ENCODE results near the gene STIP1.

Gene STIP1

DNA sequence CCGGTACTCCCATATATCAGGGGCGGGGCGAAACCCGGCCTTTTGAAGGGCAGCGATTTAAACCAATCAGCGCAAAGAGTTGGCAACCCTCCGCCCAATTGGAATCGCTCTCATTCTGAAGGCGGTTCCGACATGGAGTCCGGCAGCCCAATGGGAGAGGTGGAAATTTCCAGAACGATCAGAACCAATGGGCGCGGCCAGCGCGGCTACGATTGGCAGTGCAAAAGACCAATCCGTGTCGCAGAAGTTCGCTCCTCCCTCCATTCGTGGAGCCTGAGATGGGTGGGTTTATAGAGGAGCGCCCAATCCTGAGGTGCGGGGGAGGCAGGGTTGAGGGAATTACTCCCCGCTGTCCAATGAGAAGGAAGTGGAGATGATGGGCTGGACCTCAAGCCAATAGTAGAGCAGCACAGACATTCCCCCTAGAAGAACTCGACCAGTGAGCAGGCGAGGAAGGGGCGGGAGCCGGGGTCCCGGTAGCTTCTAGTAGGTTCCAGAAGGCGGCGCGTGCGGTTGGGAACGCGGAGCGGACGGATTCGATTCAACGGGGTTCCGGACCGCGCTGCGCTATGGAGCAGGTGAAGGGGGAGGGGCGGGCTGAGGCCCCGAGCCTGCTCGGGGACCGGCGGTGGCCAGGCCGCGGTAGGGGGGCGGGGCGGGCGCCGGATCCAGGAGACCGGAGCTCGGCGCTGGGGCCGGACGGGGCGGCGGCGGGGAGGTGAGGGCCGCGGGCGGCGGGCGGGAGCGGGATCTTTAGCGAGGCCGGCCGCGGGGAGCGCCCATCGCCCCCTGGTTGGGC, at the start of gene STIP1:
Gene STIP1, plus strand, starts transcription at position 479 of the 799 bp plus-strand sequence. Its CDS starts 91 bp downstream, at position 570.
- peak; percentile 96 to 97 for DNase-seq (ENCODE audit: low read depth in 2 of 2)

DNA sequence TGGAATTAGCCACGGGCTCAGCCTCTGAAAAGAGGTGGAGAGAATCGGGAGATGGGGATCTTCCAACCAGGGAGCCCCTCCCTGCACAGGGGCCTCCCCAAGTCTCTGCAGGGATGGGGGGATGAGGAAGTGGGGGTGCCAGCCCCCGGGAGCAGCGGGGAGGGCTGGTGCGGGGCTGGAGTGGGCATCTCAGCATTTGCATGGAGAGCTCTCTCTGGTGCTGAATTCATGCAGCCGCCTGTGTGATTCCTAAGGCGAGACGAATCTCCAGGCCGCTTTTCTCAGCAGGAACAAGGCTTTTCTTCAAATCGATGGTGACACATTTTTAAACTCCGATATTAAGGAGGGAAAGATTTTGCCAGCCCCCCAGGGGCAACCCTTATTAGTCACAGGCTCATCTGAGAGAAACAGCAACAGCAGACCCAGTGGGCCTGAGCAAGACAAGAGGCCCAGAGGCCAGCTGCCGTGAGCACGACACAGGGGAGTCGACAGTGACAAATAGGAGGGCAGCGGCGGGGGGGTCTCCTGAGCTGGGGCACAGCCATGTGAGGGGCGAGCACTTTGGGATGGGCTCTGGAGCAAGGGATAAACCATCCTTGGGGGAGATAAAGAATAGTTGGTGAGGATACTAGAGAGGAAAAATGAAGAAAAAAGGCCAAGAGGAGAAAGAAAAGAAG, 49.1 kb upstream of the STIP1 start:
- no peak for DNase-seq (ENCODE audit: low read depth in 2 of 2)

DNA sequence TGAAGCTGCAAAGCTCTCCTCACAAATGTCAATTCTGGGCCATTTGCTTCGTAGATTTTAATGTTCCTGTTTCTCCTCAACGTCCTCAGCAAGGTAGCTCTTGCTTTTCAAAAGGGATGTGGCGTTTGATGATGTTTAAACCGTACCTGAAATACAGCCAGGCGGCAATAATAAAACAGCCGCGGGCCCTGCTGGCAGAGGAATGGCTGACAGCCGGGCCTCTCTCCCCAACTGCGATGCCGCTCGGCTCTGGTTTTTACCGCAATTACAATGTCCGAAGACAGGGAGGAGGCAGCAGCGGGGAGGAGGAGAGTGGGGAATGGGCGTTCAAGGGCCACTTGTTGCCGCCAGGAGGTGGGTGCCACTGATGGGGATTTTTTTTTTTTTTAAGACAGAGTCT, 47.6 kb upstream of the STIP1 start:
- no peak for DNase-seq (ENCODE audit: low read depth in 2 of 2)

DNA sequence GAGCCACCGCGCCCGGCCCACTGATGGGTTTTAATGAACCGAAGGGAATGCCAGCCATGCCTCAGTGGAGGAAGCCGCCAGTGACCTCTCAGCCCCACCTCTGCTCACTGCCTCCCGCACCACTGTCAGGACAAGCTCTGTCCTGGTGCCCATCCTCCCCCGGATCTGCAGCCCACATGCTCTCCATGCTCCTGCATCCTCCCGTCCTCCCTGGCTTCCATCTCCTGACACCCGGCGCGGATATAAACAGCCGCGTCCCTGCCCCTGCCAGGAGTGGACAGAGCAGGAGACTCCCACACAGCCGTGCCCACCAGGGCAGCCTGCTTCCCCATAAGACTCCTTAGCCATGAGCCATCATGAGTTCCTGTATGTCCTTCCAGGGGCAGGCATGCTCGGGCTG, 46.9 kb upstream of the STIP1 start:
- DNase-seq (ENCODE audit: low read depth in 2 of 2): no peak

DNA sequence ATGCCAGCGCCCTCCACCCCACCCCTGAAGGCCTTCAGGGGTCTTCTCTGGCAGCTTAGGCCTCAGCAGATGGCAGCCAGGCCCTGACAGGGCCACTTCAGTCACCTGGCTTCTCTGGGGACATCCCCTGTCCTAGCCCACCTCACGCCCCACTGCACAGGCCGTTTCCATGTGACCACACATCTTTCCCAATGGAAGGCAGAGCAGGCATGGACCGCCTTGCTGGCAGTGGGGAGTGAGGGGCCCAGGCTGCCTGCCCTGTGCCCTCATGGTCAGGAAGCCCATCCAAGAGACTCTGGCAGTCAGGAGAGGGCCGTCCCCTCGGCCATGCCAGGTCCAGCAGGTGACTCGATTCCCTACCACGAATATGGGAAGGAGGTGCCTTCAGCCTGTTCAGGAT, 45.9 kb upstream of the STIP1 start:
- no peak for DNase-seq (ENCODE audit: low read depth in 2 of 2)

DNA sequence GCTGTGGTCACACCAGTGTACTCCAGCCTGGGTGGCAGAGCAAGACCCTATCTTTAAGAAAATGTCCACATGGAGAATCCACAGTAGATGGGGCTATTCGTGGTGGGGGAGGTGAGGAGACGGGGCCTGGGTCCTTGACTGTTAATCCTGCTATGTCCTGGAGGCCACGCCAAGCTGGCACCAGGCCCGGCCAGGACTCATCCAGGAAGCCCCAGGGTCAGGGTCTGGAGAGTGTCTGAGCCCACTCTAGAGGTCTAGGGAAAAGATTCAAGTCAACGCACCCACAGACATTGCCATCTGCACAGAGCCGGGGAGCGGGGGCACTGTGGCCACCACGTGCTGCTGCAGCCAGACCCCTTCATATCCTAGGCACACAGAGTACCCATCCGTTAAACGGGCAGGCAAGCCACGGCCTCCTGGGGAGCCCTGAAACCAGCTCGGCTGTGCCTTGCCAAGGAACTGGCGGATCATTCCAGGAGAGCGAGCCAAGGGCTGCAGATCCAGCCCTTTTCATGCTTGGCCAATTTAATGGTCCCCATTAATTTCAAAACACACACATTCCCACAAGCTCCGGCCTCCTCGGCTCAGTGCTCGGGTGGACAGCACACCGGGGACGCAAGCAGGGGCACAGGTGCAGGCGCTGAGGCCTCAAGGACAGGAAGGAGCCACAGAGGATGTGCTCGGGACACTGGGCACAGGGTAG, 44.7 kb upstream of the STIP1 start:
- no peak for DNase-seq (ENCODE audit: low read depth in 2 of 2)

DNA sequence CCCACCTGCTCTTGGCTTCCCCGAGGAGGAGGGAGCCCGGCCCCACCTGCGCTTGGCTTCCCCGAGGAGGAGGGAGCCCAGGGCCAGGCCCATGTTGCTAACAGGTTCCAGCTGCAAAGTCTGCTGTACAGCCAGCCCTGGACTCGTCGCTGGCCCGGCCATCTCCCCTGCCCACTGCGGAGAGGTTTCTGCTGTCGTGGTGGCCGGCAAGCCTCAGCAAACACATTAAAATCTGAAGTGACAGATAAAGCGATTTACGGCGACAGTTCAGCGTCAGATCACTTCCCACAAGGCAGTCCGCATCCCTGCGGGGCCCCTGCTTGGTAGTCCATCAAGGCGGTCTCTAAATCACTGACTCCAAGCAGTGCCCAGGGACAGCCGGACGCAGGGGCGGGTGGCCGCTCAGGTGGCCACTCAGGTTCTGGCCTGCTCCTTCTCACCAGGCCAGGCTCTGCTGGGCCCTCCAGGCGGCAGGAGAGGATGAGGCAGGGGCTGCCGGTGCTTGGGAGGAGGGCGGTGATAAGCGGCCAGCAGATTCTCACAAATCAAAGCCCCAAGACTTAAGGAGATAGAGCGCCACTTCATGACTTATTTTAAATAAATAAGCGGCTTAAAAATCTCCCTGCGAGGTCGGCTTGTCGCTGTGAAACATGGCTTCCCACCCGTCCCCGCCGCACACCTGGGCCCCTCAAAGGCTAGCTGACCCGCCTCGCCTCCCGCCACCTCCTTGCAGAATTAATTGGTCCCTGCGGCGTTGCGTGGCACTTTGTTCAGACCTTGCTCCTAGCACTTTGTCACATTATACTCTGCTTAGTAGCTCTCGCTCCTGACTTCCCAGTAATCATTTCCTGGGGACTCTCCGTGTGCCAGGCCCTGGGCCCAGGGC, 41.1 kb upstream of the STIP1 start:
- DNase-seq (ENCODE audit: low read depth in 2 of 2): no peak

DNA sequence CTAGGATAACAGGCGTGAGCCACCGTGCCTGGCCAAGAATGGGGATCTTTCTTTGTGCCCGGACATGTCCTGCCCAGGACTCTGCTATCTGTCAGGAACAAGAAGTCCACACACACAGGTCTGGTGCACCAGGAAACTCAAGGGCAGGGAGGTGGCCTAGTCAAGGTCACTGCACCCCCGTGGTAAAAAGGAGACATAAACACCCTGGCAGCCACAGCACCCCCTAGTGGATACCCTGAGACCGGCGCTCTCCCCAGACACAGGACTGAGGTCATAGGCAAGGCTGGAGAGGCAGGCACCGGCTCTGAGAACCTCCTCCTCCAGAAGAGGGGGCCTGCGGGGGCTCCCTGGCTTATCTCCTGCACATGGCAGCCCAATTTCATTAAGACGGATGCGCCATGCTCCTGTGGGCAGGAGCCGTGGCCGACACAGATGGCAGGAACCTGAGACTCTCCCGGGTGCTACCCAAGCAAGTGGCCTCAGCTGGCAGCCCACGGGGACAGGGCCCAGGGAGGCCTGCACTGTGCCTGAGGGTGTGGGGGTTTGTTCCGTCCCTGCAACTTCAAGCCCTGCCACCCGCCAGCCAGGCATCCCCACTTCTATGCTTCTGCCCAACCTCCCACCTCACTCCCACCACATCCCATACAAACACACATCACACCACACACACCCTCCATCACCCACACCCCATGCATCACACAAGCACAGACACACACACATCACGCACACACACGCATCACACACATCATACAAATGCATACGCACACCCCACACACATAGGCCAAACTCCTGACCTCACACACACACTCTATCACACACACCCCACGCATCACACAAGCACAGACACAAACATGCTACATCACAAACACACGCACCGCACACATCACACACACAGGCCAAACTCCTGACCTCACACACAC, 39.7 kb upstream of the STIP1 start:
- DNase-seq (ENCODE audit: low read depth in 2 of 2): peak in 1 of 2 donors; percentile 40

DNA sequence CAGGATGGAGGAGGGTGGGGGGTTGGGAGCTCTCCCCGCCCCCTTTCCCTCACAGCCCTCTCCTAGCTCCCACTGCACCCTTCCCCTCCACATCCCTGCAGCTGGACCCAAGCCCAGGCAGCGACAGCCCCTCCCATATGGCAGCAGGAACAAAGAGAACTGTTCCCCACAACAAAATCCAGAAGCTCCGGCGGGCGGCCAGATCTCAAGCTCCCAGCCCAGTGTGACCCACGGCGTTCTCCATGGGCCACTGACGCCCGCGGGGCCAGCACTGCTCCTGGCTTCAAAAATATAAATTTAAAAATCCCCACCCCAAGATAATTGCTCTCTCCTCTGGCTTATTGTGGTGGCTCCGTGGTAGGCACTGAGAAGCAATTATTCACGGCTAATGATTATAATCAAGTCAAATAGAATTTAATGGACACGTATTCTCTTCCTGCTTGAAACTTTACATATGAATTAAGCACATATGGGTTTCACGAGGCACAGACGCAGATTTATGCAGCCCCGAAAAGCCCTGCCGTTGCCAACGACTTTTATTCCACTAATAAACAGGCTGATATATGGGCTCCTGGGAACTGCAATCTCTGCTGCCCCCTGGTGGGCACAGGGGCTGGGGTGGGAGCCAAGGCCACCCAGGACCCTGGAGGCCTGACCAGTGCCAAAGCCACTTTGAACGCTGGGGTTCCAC, 37.6 kb upstream of the STIP1 start:
- peak; percentile 33 to 36 for DNase-seq (ENCODE audit: low read depth in 2 of 2)

DNA sequence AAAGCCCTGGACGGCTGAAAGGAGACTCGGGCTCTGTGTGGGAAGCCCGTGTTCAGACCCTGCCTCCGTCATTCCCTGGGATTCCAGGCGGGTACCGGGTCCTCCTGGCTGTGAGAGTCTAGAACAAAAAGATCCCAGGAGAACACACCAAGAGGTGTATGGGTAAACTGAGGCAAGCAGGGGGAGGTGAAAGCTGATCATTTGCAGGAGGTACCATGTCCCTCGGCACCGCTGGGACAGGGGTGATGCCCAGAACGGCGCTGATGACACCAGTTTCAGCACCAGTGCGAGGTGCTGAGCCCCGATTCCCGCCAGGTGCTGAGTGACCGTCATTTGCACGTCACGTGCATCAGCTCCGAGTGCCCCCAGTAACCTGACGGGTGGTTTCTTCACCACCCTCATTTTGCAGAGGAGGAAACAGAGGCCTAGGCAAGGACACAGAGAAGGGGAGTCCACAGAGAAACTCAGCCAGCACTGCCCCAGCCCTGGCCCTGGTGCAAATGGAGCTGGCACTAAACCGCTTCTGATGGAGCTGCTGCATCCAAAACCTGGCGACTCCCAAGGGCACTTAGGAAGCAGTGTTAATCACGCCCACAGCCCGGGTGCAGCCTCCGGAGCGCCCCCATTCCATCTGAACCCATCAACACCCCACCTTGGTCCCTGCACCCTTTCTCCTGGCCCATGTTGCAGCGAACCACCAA, 36.9 kb upstream of the STIP1 start:
- DNase-seq (ENCODE audit: low read depth in 2 of 2): no peak

DNA sequence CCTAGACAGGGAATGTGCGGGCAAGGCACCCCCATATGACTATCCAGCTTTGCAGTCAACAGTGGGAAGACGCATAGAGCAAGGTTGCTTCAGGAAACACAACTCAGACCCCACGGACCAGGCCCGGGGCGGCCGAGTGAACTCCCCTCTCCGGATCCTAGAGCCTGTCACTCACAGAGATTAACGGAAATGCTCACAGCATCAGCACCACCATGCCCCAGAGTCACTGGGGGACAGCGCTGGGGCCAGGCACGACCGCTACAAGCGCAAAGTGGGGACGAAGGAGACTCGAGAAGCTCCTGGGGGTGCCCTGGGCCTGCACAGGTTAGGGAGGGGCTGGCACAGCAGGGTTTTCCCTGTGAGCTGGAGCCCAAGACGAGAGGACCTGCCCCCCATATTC, 35.9 kb upstream of the STIP1 start:
- no peak for DNase-seq (ENCODE audit: low read depth in 2 of 2)

DNA sequence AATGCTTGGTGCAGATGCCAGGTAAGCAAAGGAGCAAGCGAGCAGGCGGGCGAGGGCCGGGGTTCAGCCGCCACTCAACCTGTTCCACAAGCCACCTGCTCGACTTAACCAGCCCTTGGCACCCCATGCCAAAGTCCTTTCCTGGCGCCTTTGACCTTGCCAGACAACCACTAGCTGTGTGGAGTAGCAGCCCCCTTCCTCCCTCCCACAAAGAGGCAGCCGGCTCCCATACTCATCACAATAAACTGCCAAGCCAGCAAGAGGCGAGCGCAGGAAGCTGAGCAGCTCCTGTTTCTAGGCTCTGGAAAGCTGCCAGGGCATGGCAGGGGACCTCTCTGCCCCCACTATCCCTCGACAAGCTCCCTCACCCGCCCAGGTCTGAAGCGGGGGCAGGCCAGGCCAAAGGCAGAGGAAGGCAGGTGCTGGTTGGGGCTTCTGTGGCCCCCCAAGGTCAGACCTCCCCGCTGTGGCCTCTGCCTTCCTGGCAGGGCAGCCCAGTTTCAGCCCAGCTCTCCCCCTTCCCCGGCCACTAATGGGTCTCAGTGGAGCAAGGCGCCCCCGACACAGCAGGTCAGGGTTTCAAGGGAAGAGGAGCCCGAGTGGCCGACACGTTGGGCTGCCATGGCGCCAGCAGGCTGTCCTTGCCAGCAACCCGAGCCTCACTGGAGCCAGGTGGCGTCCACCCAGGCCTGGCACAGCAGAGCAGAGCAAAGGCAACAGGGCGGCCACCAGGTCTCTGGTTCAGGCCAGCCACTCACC, 35.3 kb upstream of the STIP1 start:
- DNase-seq (ENCODE audit: low read depth in 2 of 2): no peak

DNA sequence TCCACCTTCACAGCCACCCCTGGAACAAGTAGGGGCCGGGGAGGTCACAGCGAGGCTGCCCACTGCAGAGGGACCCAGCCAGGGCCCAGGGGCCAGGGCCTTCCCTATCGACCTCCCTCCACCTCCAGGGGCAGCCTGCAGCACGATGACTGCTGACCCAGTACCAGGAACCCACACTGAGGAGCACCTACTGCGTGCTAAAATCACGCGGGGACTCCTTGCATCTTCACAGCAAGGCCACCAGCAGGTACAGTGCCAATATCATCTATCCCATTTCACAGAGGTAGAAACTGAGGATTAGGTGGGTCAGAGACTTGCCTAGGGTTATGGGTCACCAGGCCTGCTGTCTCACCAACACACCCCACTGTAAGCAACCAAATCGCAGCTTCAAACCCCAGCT, 34.6 kb upstream of the STIP1 start:
- DNase-seq (ENCODE audit: low read depth in 2 of 2): no peak

DNA sequence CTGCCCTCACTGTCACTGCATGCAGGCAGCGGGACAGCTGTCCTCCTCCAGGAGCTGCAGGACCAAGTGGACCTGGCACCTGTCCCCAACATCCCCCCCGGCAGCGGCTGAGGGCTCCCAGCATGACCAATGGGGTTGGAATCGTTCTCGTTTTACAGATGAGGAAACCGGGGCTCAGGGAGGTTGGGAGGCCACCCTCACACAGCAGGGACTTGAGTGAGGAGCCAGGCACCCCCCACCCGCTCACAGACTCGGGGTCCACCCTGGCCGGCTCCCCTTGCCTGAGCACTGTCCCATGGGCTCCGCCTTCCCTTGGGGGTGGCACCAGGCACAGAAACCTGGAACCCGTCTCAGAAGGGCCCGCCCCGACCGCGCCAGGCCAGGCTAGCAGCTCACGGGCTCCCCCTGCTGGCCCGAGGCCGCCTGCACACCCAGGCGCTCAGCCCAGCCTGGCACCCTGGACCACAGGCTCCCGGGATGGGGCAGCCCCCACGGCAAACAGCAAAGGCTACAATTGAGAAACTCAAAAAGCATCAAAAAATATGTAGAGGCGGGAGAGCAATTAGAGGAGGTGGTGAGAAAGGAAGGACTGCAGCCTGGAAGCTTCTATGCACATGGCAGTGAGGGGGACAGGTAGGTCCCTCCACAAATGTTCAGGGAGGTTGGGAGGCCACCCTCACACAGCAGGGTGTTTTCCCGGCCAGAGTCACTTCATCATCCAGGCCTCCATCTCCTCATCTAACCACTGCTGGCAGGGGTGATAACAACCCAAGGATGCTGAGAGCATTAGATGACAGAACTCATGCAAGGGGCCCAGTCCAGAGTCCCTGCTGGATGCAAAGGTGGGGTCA, 32.9 kb upstream of the STIP1 start:
- peak; percentile 49 to 58 for DNase-seq (ENCODE audit: low read depth in 2 of 2)

DNA sequence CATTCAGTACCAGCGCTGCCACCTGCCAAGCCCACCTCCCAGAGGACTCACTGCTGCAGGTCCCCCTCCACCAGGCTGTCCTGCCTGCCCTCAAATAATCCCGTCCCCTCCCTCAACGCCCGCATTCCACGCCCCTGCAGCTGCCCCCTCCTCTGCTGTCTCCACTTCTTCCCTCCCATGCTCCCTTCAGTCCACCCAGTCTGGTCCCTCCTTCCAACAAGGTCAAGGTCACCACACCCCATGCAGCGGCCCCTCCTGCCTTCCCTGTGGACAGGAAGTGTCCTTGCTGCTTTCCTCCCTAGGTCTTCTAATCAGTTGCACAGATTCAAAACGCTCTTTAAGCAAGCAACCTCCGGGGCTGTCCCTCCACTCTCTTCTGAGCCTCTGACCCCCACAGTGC, 32.2 kb upstream of the STIP1 start:
- no peak for DNase-seq (ENCODE audit: low read depth in 2 of 2)

DNA sequence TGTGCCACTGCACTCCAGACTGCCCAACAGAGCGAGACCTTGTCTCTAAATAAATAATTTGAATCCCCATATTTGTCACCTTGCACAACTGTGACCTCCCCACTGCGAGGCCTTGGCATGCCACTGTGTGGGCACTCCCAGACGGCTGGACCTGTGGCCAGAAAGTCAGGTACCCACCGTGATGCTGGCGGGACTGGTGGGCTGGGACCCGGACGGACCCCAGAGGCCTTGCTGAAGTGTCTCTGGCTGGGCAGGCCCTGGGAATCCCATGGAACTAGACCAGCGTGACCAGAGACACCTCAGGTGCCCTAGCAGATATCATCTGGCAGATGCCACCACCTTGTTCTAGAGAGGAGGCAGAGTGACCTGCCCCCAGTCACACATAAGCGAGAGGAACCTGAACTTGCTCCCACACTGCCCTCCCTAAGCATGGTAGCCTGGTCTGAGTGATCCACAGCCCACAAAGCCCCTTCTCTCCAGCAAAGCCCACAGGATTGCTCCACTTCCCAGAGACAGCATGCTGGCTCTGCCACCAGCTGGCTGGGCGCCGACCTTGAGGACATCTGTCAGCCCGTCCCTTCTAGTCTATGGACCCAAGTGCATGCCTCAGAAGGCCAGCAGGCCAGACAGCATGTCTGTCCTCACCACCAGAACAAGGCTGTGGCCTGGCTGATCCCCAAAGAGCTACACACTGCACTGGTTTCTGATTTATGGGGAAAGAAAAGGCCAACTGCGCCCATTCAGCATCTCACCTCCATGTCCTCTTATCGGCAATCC, 29.5 kb upstream of the STIP1 start:
- no peak for DNase-seq (ENCODE audit: low read depth in 2 of 2)

Data from stimulated activated CD8-positive, alpha-beta memory T cell treated with anti-CD3 and anti-CD28 coated beads, Interleukin-15, amount 100 ng/mL, for 48 hours (primary cell).